ENCODE measurements around the gene HSF2BP.

DNA sequence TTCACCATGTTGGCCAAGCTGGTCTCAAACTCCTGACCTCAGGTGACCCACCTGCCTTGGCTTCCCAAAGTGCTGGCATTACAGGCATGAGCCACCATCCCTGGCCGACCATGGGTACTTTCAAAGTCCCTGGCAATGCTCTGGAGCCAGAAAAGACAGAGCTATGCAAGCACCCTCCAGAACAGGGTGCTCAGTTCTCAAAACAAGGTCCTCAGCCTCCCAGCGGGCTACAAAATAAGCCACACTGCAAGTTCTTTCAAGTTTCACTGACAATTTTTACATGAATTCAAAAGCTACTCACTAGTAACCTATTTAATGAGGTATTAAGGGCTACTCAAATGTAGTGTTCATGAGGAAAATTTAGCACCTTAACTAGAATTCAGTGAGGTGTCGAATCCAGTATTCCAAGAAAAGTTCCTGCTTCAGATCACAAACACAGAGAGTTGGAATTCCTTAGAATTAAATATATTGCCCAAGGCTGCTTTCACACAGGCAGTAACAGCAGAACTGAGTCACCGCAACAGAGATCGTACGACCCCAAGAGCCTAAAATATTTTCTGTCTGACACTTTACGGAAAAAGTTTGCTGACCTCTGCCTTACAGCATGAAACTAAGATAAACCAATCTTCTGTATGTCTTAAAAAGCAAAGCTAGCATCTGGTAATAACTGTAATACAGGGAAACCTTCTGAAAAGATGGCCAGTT, 60.7 kb downstream of the HSF2BP start:
- TF ChIP-seq CTCF (IDR thresholded peaks at IDR 0.05), result no peak
- TF ChIP-seq EZH2 (IDR thresholded peaks at IDR 0.05; ENCODE audit: borderline replicate concordance, insufficient read depth, low read depth, low read length, poor library complexity, severe bottlenecking), result no peak
